Stimulated activated naive CD8-positive, alpha-beta T cell treated with anti-CD3 and anti-CD28 coated beads, Interleukin-15, Interleukin-2, amounts not matched to agents 100 ng/mL and 50 ng/mL, for 24 hours (primary cell): ENCODE measurements around the gene NFYC.
"Not testable (repeated sequence)": the region's sequence is repeated elsewhere in the genome, so short reads cannot be mapped to it uniquely, and the experiment has no call there.

Experiments used
- H3K27ac Mint-ChIP-seq: one replicate; pipeline ENCODE4 v1.8.0; 2021; ENCODE audit warnings: mild to moderate bottlenecking, mixed read lengths
- H3K27me3 Mint-ChIP-seq: one replicate; pipeline ENCODE4 v1.8.0; 2021; ENCODE audit warnings: mixed read lengths
- H3K36me3 Mint-ChIP-seq: one replicate; pipeline ENCODE4 v1.8.0; 2021; ENCODE audit warnings: low read depth, mixed read lengths
- H3K4me1 Mint-ChIP-seq: one replicate; pipeline ENCODE4 v1.8.0; 2021; ENCODE audit warnings: low read depth, mixed read lengths
- H3K4me3 Mint-ChIP-seq: one replicate; pipeline ENCODE4 v1.8.0; 2021; ENCODE audit warnings: mild to moderate bottlenecking, mixed read lengths
- H3K9me3 Mint-ChIP-seq: one replicate; pipeline ENCODE4 v1.8.0; 2021; ENCODE audit warnings: mixed read lengths

The NFYC gene

GRCh38 chr1:40729316-40729862, 37.9 kb downstream of the NFYC start:
- H3K27ac Mint-ChIP-seq, H3K4me3 Mint-ChIP-seq, H3K27me3 Mint-ChIP-seq, H3K9me3 Mint-ChIP-seq: not testable (repeated sequence)
- Mint-ChIP-seq H3K36me3 (peaks cover 11% of the 10 kb centered on the region), H3K4me1 (peaks cover 58% of the 10 kb centered on the region)

DNA sequence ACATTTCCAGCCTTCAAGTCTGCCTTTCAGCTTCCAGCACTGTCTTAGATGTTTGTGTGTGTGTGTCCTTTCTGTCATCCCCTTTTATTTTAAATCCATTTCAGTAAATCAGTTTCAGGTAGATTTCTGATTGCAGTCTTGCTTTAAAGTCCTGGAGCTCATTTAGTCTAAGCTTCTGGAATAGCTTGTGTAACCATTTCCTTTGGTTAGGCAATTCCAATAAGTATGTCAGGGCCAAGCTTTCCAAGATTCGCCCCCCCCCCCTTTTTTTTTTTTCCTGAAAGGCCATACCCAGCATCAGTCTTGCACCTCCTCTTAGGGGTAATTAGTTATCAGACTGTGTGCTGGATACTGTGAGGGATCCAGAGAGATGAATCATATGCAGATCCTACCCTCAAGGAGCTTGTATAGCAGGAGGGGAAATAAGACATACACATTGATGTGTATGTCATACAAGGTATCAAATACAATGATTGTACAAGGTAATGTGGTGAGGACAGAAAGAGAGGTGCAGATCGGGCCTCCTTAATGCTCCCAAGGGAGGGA, 41.3 kb downstream of the NFYC start:
- Mint-ChIP-seq H3K4me3 (no peak overlapping the region), H3K36me3 (peaks cover 11% of the 10 kb centered on the region), H3K4me1 (peaks cover 57% of the 10 kb centered on the region), H3K27ac (no peak overlapping the region), H3K9me3 (no peaks in the 10 kb centered on the region), H3K27me3 (no peaks in the 10 kb centered on the region)

GRCh38 chr1:40734882-40735628, 43.6 kb downstream of the NFYC start:
- no peaks in the 10 kb centered on the region for H3K27me3 Mint-ChIP-seq
- H3K4me1 Mint-ChIP-seq = peaks cover 44% of the 10 kb centered on the region
- peaks cover 27% of the 10 kb centered on the region for H3K36me3 Mint-ChIP-seq
- H3K9me3 Mint-ChIP-seq = no peaks in the 10 kb centered on the region
- no peak overlapping the region for H3K4me3 Mint-ChIP-seq
- H3K27ac Mint-ChIP-seq = no peak overlapping the region

- Mint-ChIP-seq H3K36me3 (peaks cover 33% of the 10 kb centered on the region), H3K27me3 (no peaks in the 10 kb centered on the region), H3K27ac (no peak overlapping the region), H3K4me1 (peaks cover 43% of the 10 kb centered on the region), H3K9me3 (no peaks in the 10 kb centered on the region), H3K4me3 (no peak overlapping the region)
Observed at GRCh38 chr1:40736085-40736531, 44.6 kb downstream of the NFYC start.

GRCh38 chr1:40738831-40739230, 47.3 kb downstream of the NFYC start:
- Mint-ChIP-seq H3K36me3 (peaks cover 51% of the 10 kb centered on the region), H3K27me3 (no peaks in the 10 kb centered on the region)

DNA sequence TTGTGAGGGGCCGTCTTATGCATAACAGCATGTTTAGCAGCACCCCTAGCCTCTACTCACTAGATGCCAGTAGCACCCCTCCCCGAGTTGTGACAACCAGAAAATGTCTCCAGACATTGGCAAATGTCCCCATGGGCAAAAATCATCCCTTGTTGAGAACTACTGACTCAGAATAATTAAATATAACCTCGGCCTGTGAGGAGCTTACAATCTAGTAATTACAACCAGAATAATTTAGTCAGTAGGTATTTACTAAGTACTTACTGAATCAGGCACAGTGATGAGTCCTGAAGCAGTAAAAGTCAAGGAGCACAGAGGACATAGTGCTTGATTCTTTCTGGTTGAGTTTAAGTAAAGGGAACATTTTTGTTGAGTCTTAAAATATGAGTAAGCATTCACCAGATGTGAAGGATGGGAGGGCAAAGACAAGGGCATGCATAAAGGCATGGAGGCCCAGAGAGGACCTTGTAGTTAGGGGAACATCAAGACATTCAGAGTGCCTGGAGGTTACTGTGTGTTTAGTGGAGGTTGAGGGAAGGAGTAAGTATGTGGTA, 48.0 kb downstream of the NFYC start:
- Mint-ChIP-seq H3K4me3 (no peak overlapping the region), H3K36me3 (peaks cover 55% of the 10 kb centered on the region), H3K27me3 (no peaks in the 10 kb centered on the region), H3K27ac (peak overlapping the region; percentile 42), H3K9me3 (no peaks in the 10 kb centered on the region), H3K4me1 (peaks cover 52% of the 10 kb centered on the region)

More at GRCh38 chr1:40738831-40739230, 47.3 kb downstream of the NFYC start:
- no peak overlapping the region for H3K27ac Mint-ChIP-seq
- H3K9me3 Mint-ChIP-seq = no peaks in the 10 kb centered on the region
- H3K4me1 Mint-ChIP-seq = peaks cover 48% of the 10 kb centered on the region
- no peak overlapping the region for H3K4me3 Mint-ChIP-seq

GRCh38 chr1:40740039-40740996, 48.8 kb downstream of the NFYC start:
- Mint-ChIP-seq H3K4me3 (no peak overlapping the region), H3K36me3 (peaks cover 61% of the 10 kb centered on the region), H3K9me3 (no peaks in the 10 kb centered on the region), H3K27me3 (no peaks in the 10 kb centered on the region), H3K27ac (no peak overlapping the region), H3K4me1 (peaks cover 47% of the 10 kb centered on the region)

DNA sequence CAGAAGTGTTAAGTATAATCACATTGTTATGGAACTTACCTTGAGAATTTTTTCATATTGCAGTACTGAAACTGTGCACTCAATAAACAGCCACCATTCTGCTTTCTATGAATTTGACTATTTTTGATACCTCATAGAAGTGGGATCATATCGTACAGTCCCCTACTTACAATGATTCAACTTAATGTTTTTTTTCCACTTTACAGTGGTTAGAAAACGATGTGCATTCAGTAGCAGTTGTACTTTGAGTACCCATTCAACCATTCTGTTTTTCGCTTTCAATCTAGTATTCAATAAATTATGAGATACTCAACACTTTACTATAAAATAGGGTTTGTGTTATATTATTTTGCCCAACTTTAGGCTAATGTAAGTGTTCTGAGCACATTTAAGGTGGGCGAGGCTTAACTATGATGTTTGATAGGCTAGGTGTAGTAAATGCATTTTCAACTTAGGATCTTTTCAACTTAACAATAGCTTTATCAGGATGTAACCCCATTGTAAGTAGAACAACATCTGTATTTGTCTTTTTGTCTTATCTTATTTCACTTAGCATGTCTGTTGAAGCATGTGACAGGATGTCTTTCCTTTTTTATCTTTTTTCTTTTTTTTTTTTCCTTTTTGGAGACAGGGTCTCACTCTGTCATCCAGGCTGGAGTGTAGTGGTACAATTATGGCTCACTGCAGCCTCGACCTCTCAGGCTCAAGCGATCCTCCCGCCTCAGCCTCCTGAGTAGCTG, 49.7 kb downstream of the NFYC start:
- peaks cover 65% of the 10 kb centered on the region for H3K36me3 Mint-ChIP-seq
- no peaks in the 10 kb centered on the region for H3K9me3 Mint-ChIP-seq
- H3K4me1 Mint-ChIP-seq = peaks cover 50% of the 10 kb centered on the region
- no peak overlapping the region for H3K27ac Mint-ChIP-seq
- H3K27me3 Mint-ChIP-seq = no peaks in the 10 kb centered on the region
- H3K4me3 Mint-ChIP-seq = no peak overlapping the region

DNA sequence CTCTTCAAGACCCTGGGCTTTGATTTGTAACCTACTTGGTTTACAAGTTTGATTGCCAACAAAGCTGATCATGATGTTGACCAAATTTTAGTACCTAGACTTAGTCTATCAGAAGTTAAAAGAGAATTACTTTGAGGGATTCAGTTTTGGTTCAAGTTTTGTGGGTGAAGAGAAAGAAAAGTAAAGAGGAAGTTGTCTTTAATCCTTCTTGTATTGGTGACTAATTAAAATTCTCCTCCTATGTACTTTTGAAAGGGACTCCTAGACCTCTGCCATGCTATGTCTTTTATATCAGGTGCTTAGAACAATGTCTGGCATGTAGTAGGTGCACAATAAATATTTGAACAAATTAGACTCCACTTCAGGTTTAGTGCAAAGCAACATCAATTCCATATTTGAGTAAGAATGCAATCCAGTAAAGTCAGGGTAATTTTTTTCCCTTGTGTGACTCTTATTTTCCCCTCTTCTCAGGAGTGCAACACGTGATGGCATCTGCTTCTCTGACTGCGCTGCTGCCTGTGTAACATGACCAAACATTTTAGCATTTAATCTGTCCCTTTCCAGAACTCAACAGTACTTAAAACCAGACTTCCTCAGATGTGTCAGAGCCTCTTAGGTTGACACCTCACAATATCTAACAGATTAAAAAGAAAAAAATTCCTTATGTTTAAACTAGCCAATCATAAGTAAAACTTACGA, 51.0 kb downstream of the NFYC start:
- H3K36me3 Mint-ChIP-seq = peaks cover 79% of the 10 kb centered on the region
- H3K4me3 Mint-ChIP-seq = no peak overlapping the region
- peak overlapping the region; percentile 83 for H3K27ac Mint-ChIP-seq
- H3K4me1 Mint-ChIP-seq = peaks cover 55% of the 10 kb centered on the region
- no peaks in the 10 kb centered on the region for H3K27me3 Mint-ChIP-seq
- no peaks in the 10 kb centered on the region for H3K9me3 Mint-ChIP-seq

GRCh38 chr1:40743452-40743851, 51.9 kb downstream of the NFYC start:
- Mint-ChIP-seq H3K9me3 (no peaks in the 10 kb centered on the region), H3K4me1 (peaks cover 55% of the 10 kb centered on the region), H3K4me3 (no peak overlapping the region), H3K36me3 (peaks cover 83% of the 10 kb centered on the region), H3K27ac (peak overlapping the region; percentile 27), H3K27me3 (no peaks in the 10 kb centered on the region)

DNA sequence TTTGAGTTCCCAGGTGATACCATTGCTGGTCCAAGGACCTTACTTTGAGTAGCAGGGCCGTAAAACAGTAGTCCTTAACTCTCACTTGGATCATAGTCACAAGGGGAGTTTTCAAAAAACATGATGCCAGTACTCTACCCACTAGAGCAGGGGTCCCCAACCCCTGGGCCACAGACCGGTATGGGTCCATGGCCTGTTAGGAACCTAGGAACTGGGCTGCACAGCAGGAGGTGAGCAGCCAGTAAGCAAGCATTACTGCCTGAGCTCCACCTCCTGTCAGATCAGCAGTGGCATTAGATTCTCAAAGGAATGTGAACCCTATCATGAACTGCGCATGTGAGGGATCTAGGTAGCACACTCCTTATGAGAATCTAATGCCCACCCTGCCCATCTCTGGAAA, 52.4 kb downstream of the NFYC start:
- H3K36me3 Mint-ChIP-seq = peaks cover 83% of the 10 kb centered on the region

DNA sequence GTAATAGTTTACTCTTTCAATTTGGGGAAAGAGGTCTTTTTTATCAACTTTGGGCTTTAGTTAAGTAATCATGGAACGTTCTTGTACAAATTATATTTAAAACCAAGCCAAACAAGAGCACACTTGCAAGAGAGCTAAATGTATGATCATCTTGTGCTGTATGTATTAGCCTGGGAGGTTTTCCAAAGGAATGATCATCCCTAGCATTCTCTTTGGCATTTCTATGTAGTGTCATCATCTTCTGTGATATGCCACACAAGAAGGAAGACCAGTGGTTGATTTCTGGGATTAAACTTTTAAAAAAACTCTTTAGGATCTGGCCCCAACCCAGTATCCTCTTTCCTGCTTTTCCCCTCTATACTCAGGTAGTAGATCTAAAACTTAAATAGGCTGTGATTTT, 53.7 kb downstream of the NFYC start:
- H3K27ac Mint-ChIP-seq = no peak overlapping the region

More for the DNA sequence above, 52.4 kb downstream of the NFYC start:
- H3K27me3 Mint-ChIP-seq = no peaks in the 10 kb centered on the region
- no peak overlapping the region for H3K4me3 Mint-ChIP-seq
- H3K27ac Mint-ChIP-seq = peak overlapping the region; percentile 27
- no peaks in the 10 kb centered on the region for H3K9me3 Mint-ChIP-seq
- H3K4me1 Mint-ChIP-seq = peaks cover 55% of the 10 kb centered on the region

GRCh38 chr1:40746344-40747090, 55.0 kb downstream of the NFYC start:
- H3K9me3 Mint-ChIP-seq = no peaks in the 10 kb centered on the region
- H3K27ac Mint-ChIP-seq = no peak overlapping the region
- peaks cover 74% of the 10 kb centered on the region for H3K36me3 Mint-ChIP-seq
- no peaks in the 10 kb centered on the region for H3K27me3 Mint-ChIP-seq
- no peak overlapping the region for H3K4me3 Mint-ChIP-seq
- peaks cover 51% of the 10 kb centered on the region for H3K4me1 Mint-ChIP-seq

More for the DNA sequence above, 53.7 kb downstream of the NFYC start:
- Mint-ChIP-seq H3K9me3 (no peaks in the 10 kb centered on the region), H3K36me3 (peaks cover 77% of the 10 kb centered on the region), H3K4me1 (peaks cover 51% of the 10 kb centered on the region), H3K4me3 (no peak overlapping the region), H3K27me3 (no peaks in the 10 kb centered on the region)
